ENCODE results near the gene MEIOB. TPM values are rescaled to one million over a fixed set of nuclear protein-coding genes. Genes with fewer than 3 reads are reported as not detected.

Gene MEIOB
- total RNA-seq, 1 donor from 2014 or later = 3.7 TPM

DNA sequence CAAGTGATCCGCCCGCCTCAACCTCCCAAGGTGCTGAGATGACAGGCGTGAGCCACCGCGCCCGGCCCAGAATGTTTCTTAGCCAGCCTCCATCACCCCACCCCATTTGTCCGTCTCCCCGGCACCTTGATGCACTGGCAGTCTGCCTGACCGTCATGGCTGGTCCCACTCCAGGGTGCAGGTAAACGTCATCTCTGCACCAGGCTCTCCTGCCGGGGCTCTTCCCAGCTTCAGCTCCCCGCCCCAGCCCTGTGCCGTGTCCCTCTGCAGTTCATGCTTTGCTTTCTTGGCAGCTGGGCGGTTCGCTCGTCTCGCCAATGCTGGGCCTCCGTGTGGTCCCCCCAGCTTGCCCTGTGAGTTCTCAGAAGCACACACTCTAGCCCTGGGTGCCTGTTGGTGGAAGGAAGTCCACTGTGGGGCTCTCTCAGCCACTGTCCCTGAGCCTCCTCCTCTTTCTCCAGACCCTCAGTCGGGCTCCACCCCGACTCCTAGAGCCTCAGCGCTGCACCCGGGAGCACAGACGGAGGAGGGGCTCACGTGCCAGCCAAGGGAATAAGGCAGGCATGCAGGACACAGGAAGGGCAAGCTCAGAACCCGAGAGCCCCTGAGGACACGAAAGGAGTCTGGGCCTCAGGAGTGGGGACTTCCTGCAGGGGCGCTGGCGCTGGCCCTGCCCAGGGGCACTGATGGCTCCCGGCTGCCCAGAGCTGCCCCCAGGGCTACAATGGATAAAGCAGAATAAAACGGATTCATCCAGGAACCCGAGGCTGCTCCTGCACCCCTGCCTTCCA, 34.3 kb upstream of the MEIOB start:
- no peak overlapping the region for H2AFZ ChIP-seq (replicated peaks)

DNA sequence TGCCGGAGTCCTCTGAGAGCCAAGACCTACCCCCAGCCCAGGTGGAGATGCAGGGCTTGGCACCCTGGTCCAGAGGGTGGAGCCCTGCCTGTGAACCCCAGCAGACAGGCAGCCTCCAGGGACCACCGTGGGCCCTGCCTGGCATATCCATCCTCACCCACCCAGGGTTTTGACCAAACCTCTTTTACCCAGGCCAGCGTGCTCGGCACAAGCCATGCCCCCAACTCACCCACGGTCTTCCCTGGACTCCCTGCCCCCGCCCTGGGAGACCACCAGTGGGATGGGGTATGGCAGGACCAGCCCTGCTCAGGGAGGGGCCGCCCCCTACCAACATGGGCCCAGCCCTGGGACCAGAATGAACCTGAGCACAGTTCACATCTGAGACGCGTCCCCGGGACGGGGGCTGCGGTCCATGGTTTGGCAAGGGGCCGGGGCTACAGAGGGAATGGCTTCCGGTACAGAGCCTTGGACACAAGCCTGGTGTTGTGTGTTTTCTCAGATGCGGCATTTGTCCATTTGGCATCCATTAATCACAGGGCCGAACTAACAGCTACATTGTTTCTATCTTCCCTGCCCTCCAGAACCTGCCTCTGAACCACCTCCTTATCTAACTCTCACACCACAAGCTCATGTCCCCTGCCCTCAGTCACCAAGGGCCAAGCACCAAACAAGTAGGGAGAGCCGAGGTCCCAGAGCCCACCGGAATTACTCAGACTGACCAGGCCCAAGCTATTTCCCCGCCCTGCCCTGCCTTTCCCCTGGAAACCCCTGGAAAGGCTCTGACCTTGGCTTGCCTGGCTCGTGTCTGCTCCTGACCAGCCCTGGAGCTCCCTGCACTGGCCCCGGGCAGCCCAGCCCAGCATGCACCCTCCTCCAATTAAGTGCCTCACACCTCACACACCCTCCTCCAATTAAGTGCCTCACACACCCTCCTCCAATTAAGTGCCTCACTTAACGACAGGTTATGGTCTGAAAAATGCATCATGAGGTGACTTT, 32.2 kb upstream of the MEIOB start:
- Mint-ChIP-seq H3K4me3 (no peak overlapping the region), H3K4me1 (peaks cover 16% of the 10 kb centered on the region), H3K9me3 (no peaks in the 10 kb centered on the region), H3K27me3 (ENCODE audit: insufficient read depth, low read depth) (peaks cover 9% of the 10 kb centered on the region), H3K27ac (no peak overlapping the region), H3K36me3 (no peaks in the 10 kb centered on the region)
- H2AFZ ChIP-seq (replicated peaks) = no peak overlapping the region
- H3K79me2 ChIP-seq (ENCODE audit: low read depth) = no peaks in the 10 kb centered on the region
- DNase-seq (ENCODE audit: low spot score) = no peak
- H3K36me3 ChIP-seq = no peaks in the 10 kb centered on the region
- H3K4me1 ChIP-seq = peaks cover 18% of the 10 kb centered on the region
- H3K9me3 ChIP-seq (ENCODE audit: low read depth) = no peaks in the 10 kb centered on the region
- no peaks in the 10 kb centered on the region for H4K20me1 ChIP-seq (ENCODE audit: low read depth)
- no peaks in the 10 kb centered on the region for H3K27me3 ChIP-seq
- no peak overlapping the region for H3K9ac ChIP-seq
- H3K27ac ChIP-seq = no peak overlapping the region
- no peak overlapping the region for H3K4me2 ChIP-seq
- H3K4me3 ChIP-seq = no peak overlapping the region
- TF ChIP-seq EZH2phosphoT487 (IDR thresholded peaks at IDR 0.05) = no peak
- no peak for TF ChIP-seq EZH2 (IDR thresholded peaks at IDR 0.05)
- TF ChIP-seq, protein P1, sequence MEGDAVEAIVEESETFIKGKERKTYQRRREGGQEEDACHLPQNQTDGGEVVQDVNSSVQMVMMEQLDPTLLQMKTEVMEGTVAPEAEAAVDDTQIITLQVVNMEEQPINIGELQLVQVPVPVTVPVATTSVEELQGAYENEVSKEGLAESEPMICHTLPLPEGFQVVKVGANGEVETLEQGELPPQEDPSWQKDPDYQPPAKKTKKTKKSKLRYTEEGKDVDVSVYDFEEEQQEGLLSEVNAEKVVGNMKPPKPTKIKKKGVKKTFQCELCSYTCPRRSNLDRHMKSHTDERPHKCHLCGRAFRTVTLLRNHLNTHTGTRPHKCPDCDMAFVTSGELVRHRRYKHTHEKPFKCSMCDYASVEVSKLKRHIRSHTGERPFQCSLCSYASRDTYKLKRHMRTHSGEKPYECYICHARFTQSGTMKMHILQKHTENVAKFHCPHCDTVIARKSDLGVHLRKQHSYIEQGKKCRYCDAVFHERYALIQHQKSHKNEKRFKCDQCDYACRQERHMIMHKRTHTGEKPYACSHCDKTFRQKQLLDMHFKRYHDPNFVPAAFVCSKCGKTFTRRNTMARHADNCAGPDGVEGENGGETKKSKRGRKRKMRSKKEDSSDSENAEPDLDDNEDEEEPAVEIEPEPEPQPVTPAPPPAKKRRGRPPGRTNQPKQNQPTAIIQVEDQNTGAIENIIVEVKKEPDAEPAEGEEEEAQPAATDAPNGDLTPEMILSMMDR (IDR thresholded peaks at IDR 0.05) = no peak
- H3F3A ChIP-seq (ENCODE audit: low read depth) = peaks cover 9% of the 10 kb centered on the region

More for the DNA sequence above, 34.3 kb upstream of the MEIOB start:
- DNase-seq (ENCODE audit: low spot score) = peak; percentile 21
- peak overlapping the region; percentile 79 for H3K27ac Mint-ChIP-seq
- no peak overlapping the region for H3K9ac ChIP-seq
- no peak overlapping the region for H3K4me3 ChIP-seq
- no peak overlapping the region for H3K4me2 ChIP-seq
- no peak overlapping the region for H3K27ac ChIP-seq
- peaks cover 18% of the 10 kb centered on the region for H3K4me1 ChIP-seq
- no peaks in the 10 kb centered on the region for H3K79me2 ChIP-seq (ENCODE audit: low read depth)
- no peaks in the 10 kb centered on the region for H3K36me3 ChIP-seq
- H4K20me1 ChIP-seq (ENCODE audit: low read depth) = no peaks in the 10 kb centered on the region
- peaks cover 9% of the 10 kb centered on the region for H3F3A ChIP-seq (ENCODE audit: low read depth)
- peaks cover 16% of the 10 kb centered on the region for H3K4me1 Mint-ChIP-seq
- TF ChIP-seq, protein P1 (IDR thresholded peaks at IDR 0.05) = no peak
- TF ChIP-seq EZH2phosphoT487 (IDR thresholded peaks at IDR 0.05) (no peak), EZH2 (IDR thresholded peaks at IDR 0.05) (no peak)
- H3K4me3 Mint-ChIP-seq = no peak overlapping the region
- H3K36me3 Mint-ChIP-seq = no peaks in the 10 kb centered on the region
- no peaks in the 10 kb centered on the region for H3K27me3 ChIP-seq
- peaks cover 9% of the 10 kb centered on the region for H3K27me3 Mint-ChIP-seq (ENCODE audit: insufficient read depth, low read depth)
- H3K9me3 Mint-ChIP-seq = no peaks in the 10 kb centered on the region
- H3K9me3 ChIP-seq (ENCODE audit: low read depth) = no peaks in the 10 kb centered on the region

DNA sequence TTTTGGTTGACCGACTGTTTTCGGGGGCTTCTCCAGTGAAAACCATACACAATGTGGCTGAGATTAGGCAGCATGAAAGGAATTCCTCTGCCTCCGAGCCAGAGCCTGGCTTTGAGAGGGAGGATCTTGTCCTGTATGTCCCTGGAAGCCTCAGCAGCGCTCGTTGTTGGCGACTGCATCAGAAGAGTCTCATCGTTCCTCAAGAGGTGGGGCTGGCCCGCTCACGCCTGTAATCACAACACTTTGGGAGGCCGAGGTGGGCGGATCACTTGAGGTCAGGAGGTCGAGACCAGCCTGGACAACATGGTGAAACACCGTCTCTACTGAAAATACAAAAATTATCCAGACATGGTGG, 31.2 kb upstream of the MEIOB start:
- Histone ChIP-seq H3K36me3 (no peaks in the 10 kb centered on the region), H3K4me1 (peaks cover 14% of the 10 kb centered on the region), H2AFZ (replicated peaks) (peak overlapping the region; percentile 89), H3K79me2 (ENCODE audit: low read depth) (no peaks in the 10 kb centered on the region), H3F3A (ENCODE audit: low read depth) (peaks cover 9% of the 10 kb centered on the region), H3K4me3 (no peak overlapping the region), H3K9ac (no peak overlapping the region), H3K4me2 (peak overlapping the region; percentile 50), H3K9me3 (ENCODE audit: low read depth) (no peaks in the 10 kb centered on the region), H4K20me1 (ENCODE audit: low read depth) (no peaks in the 10 kb centered on the region), H3K27ac (peak overlapping the region; percentile 9), H3K27me3 (no peaks in the 10 kb centered on the region)
- DNase-seq (ENCODE audit: low spot score) = peak; percentile 65
- TF ChIP-seq EZH2 (IDR thresholded peaks at IDR 0.05) (no peak), EZH2phosphoT487 (IDR thresholded peaks at IDR 0.05) (no peak)
- TF ChIP-seq, protein P1 (IDR thresholded peaks at IDR 0.05) = no peak
- H3K4me3 Mint-ChIP-seq = no peak overlapping the region
- peaks cover 9% of the 10 kb centered on the region for H3K27me3 Mint-ChIP-seq (ENCODE audit: insufficient read depth, low read depth)
- no peaks in the 10 kb centered on the region for H3K36me3 Mint-ChIP-seq
- H3K4me1 Mint-ChIP-seq = peaks cover 13% of the 10 kb centered on the region
- peak overlapping the region; percentile 83 for H3K27ac Mint-ChIP-seq
- H3K9me3 Mint-ChIP-seq = no peaks in the 10 kb centered on the region
